Stimulated activated CD8-positive, alpha-beta memory T cell treated with anti-CD3 and anti-CD28 coated beads, Interleukin-12 subunit alpha, Interleukin-12 subunit beta, amount 100 ng/mL, for 24 hours (primary cell): Measurements from ENCODE around the gene AP4S1.
"Not testable (repeated sequence)": the region's sequence is repeated elsewhere in the genome, so short reads cannot be mapped to it uniquely, and the experiment has no call there.

ENCODE experiments used
- DNase-seq: peaks from one replicate; pipeline ENCODE4 v3.0.0-alpha.2; 2020; ENCODE audit errors: extremely low read depth

The AP4S1 gene, protein sequence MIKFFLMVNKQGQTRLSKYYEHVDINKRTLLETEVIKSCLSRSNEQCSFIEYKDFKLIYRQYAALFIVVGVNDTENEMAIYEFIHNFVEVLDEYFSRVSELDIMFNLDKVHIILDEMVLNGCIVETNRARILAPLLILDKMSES

GRCh38 chr14:31025367-31026076, at the start of gene AP4S1:
Gene AP4S1 (plus strand): TSS chr14:31025649. CDS start chr14:31066197, 40,548 bp downstream.
- no peak for DNase-seq

GRCh38 chr14:30977752-30978151, 47.7 kb upstream of the AP4S1 start:
- no peak for DNase-seq

DNA sequence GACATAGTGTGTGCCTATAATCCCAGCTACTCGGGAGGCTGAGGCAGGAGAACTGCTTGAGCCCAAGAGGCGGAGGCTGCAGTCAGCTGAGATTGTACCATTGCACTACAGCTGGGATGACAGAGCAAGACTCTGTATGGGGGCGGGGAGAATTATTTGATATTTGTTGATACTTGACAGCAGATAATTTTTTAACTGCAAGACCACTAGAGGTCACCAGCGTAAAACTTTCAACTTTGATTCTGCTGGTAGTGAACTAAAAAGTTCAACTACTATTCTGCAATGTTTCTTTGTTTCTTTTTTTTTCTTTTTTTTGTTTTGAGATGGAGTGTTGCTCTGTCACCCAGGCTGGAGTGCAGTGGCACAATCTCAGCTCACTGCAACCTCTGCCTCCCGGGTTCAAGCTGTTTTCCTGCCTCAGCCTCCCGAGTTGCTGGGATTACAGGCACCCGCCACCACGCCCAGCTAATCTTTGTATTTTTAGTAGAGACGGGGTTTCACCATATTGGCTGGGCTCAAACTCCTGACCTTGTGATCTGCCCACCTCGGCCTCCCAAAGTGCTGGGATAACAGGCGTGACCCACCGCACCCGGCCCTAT, 45.2 kb upstream of the AP4S1 start:
- not testable (repeated sequence) for DNase-seq

DNA sequence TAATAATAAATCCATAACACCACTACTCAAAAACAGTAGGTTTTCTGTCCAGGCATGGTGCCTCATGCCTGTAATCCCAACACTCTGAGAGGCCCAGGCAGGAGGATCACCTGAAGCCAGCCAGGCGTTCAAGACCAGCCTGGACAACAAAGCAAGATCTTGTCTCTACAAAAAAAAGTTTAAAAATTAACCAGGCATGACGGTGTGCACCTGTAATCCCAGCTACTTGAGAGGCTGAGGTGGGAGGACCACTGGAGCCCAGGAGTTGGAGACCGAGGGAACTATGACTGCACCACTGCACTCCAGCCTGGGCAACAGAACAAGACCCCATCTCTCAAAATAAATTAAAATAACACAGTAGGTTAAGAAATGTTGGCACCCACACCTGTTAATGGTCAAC, 44.5 kb upstream of the AP4S1 start:
- DNase-seq, result no peak

GRCh38 chr14:30982533-30982932, 42.9 kb upstream of the AP4S1 start:
- DNase-seq, result no peak

DNA sequence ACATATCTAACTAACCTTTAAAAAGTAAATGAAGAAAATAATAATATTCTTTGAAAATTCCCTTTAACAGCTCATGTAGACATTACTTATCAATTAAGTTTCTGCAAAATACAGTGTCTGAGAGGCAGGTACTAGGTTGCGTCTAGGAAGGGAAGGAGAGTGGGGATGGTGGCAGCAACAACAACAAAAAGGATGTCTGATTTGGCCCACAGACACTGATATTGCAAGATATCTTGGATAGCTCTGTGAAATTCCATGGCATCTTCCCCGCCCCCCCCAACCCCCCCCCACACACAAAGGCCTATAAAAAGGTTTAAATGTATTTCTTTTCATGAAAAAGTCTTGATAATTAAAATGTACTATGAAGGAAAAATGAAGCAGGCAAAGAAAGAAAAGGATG, 41.6 kb upstream of the AP4S1 start:
- no peak for DNase-seq

DNA sequence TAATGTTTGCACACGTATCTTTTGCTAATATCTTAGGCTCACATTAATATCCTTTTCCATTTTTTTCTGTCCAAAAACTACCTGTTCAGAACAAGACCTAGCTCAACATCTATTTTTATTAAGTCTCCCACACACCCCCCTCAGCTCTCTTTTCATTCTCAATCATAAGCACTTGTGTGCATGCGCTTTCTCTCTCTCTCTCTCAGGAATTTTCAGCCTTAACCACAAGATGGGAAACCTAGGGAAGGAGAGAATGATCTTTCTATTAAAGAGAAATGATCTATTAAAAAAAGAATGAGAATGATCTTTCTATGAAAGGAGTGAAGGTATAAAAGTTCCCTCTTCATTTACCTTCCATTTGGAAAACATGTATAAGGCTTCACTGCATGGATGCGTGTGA, 39.7 kb upstream of the AP4S1 start:
- no peak for DNase-seq

DNA sequence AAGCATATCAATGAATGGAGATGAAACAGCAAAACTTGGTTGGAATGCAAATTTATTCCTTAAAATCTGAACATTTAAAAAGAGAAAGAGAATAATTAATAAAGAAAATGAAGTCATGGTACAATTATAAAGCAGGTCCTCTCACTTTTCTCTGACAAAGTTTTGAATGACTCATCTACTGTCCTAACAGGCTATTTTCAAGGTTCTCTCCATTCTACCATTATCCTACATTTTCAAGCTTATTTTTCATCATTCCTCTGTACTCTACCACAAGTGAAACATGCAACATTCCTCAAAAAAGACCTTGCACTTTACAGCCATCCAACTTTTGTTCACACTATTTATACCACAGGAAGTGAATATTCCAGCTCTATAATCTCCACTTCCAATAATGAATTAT, 36.9 kb upstream of the AP4S1 start:
- no peak for DNase-seq

DNA sequence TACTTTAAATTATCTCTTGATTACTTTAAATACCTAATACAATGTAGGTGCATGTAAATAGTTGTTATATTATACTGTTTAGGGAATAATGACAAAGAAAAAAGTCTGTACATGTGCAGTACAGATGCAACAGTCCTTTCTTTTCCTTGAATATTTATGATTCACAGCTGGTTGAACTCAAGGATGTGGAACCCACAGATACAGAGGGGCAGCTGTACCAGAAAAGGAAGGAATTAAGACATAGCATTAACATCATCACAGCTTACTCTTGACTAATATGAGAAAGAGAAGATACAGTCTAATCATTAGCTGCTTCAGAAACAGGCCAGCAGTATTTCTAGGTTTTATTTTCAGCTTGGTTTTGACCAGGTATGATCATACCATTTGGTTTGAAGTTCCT, 34.7 kb upstream of the AP4S1 start:
- no peak for DNase-seq

GRCh38 chr14:30991408-30991807, 34.0 kb upstream of the AP4S1 start:
- DNase-seq, result no peak

- DNase-seq, result no peak
These were observed 32.4 kb upstream of the AP4S1 start for GRCh38 chr14:30993071-30993470.

DNA sequence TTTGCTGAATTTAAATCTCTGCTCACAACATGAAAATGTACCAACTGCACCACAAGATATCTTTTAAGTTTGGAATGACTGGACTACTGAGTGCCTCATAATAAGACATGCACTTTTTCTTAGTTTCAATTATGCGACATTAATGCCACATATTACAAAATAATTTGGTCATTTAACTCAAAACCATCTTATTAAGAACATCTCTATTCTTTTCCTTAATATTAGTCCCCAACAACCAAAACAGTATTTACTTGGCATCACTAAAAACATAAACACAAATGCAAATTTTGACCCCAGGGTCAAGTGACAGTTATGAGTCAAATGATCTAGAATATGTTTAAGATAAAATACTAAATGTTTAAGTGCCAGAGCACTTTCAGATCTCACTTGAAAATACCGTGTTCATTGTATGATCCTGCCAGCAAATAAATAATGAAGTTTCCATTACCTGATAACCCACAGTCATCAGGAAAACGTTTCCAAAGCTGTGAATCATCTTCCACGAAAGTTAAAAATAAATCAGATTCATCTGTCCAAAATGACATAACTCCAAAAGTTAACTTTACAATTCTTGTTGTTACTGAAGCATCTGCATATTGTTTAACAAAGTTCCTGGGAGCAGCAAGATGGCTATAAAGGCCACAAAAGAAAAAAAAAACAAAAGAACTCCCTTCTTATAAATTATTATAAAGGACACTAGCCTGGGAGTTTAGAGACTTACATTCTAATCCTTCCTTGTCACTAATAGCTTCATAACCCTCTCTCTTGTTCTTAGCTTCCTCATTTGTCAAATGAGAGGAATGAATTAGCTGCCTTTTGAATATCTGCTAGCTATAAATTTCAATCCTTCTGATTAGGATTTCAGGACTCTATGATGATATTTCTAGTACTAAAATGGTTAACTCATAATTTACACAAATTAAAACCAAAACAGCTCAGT, 30.5 kb upstream of the AP4S1 start:
- DNase-seq, result no peak

DNA sequence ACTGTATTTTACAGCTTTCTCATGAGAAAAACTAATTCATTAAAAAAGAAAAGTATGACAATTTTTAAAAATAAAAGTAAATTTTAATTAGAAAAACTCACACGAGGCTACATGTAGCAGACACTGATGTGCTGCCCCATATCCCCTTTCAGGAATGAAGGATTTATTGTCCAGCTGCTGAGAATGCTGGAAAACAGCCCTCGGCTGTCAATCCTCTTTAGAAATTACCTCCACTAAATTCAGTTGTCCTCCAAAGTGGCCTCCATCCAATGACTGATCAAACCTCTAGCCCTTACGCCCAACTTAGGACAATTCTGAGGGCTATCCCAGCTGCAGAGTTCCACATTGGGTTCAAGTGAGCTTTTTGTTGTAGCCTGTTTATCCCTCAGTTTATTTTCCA, 29.8 kb upstream of the AP4S1 start:
- DNase-seq, result no peak

DNA sequence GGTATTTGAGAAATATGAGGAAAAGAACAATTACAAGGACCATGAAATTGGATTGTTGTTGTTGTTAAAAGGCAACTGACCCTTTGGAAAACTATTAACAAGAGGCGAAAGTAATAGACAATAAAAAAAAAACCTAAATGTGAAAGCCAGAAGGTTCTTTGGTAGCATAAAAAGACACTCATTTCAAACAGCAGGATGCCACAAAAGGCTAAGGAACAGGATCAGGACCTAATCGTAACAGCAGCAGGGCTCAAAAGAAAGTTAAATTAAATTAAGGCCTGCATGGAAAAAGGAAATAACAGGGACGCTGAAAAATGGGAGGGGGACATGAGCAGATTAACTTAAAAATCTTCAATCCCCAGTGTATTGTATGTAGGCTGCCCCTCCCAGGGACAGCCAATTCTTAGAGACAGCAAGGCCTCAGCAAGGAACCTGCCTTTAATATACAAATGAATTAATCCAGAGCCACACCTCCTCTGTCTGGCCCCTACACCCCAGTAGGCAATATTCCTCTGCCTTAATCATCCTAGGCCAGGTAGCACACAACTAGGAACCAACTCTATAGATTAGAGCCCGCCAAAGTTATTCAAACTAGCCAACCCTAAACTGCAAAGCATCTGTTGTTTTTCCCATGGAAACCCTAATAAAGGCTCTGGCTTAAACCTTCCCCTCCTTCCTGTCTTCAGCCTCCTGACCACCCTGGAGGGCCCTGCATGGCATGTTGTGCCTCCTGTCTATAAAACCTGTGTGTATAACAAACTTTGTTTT, 28.4 kb upstream of the AP4S1 start:
- no peak for DNase-seq

GRCh38 chr14:30998100-30998706, 27.2 kb upstream of the AP4S1 start:
- DNase-seq, result no peak

GRCh38 chr14:30999038-30999773, 26.2 kb upstream of the AP4S1 start:
- no peak for DNase-seq

DNA sequence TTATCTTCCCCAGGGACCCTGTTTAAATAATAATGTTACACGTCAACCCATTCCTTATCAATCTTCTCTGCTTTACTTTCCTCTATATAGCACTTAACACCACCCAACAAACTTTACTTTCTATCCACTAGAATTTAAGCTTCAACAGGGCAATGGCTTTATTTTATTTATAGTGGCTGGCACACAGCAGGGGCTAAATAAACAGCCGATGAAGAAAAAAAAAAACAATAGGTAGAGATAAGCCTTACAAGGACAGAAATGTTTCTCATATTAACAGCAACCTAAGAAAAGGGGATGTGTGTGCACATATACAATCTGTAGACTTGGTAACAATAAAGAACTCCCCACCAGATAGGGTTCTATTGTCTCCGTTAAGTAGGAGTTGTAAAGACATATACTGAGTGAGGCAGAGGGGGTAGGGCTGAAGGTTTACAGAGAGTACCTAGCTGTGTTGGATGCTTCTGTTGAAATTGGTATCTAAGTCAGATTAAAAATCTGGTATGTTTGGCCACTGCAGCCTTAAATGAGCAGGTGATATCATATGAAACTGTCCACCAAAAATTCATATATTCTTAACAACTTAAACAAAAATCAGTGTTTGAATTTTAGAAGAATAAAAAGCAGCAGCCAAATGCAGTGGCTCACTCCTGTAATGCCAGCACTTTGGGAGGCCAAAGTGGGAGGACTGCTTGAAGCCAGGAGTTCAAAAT, 24.7 kb upstream of the AP4S1 start:
- no peak for DNase-seq

- no peak for DNase-seq
These were observed 24.1 kb upstream of the AP4S1 start for GRCh38 chr14:31001339-31001658.

- DNase-seq, result no peak
These were observed 22.2 kb upstream of the AP4S1 start for GRCh38 chr14:31003284-31003683.

GRCh38 chr14:31004007-31004406, 21.4 kb upstream of the AP4S1 start:
- not testable (repeated sequence) for DNase-seq
